Ishikawa (cell line): ENCODE measurements around the gene S100A2.

Source experiments
- CEBPB ChIP-seq: IDR thresholded peaks from 2 replicates; pipeline ENCODE4 v1.6.1; 2012
- CREB1 ChIP-seq: IDR thresholded peaks from 2 replicates; pipeline ENCODE4 v1.6.1; 2012; ENCODE audit warnings: low read depth
- EP300 ChIP-seq: IDR thresholded peaks from 2 replicates; pipeline ENCODE4 v1.6.1; 2012; ENCODE audit warnings: borderline replicate concordance
- FOXM1 ChIP-seq: IDR thresholded peaks from 2 replicates; pipeline ENCODE4 v1.6.1; 2012; ENCODE audit warnings: low read depth, borderline replicate concordance
- RAD21 ChIP-seq: IDR thresholded peaks from 2 replicates; pipeline ENCODE4 v1.6.1; 2012; ENCODE audit warnings: low read depth
- TAF1 ChIP-seq: IDR thresholded peaks from 2 replicates; pipeline ENCODE4 v1.6.1; 2012; ENCODE audit warnings: low read depth, mild to moderate bottlenecking
- TCF12 ChIP-seq: IDR thresholded peaks from 2 replicates; pipeline ENCODE4 v1.6.1; 2012; ENCODE audit warnings: low read depth
- YY1 ChIP-seq: IDR thresholded peaks from 2 replicates; pipeline ENCODE4 v1.6.1; 2012; ENCODE audit warnings: low read depth
- ZBTB7A ChIP-seq: IDR thresholded peaks from 2 replicates; pipeline ENCODE4 v1.6.1; 2012; ENCODE audit warnings: low read depth
- TF ChIP-seq, protein P1 (sequence below): IDR thresholded peaks from 2 replicates; pipeline ENCODE4 v1.6.1; 2012; ENCODE audit warnings: low read depth, mild to moderate bottlenecking
- TF ChIP-seq, protein P2 (sequence below): IDR thresholded peaks from 2 replicates; pipeline ENCODE4 v1.6.1; 2012
- TF ChIP-seq, protein P3 (sequence below): IDR thresholded peaks from 2 replicates; pipeline ENCODE4 v1.6.1; 2012

DNA sequence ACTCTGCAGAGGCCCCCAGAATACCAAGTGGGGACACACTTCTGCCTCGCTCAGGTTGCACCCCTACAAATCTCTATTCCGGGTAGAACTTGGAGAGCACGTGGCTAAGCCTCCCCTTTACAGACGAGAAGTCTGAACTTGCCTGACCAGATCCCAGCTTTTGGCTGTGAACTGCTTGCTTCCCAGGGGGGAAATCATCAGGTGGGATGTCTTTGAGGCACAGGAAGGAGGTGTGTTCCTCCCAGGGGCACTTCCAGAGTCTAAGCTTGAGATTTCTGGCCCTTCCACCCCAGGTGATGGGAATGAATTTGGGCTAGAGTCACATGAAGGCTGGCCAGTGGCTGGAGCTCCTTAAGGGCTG lies 15.3 kb downstream of the S100A2 start:
- TF ChIP-seq CREB1 (no peak), RAD21 (no peak), TCF12 (no peak), CEBPB (no peak), TAF1 (no peak), EP300 (no peak), YY1 (no peak), FOXM1 (no peak), ZBTB7A (no peak)
- TF ChIP-seq, protein P1, sequence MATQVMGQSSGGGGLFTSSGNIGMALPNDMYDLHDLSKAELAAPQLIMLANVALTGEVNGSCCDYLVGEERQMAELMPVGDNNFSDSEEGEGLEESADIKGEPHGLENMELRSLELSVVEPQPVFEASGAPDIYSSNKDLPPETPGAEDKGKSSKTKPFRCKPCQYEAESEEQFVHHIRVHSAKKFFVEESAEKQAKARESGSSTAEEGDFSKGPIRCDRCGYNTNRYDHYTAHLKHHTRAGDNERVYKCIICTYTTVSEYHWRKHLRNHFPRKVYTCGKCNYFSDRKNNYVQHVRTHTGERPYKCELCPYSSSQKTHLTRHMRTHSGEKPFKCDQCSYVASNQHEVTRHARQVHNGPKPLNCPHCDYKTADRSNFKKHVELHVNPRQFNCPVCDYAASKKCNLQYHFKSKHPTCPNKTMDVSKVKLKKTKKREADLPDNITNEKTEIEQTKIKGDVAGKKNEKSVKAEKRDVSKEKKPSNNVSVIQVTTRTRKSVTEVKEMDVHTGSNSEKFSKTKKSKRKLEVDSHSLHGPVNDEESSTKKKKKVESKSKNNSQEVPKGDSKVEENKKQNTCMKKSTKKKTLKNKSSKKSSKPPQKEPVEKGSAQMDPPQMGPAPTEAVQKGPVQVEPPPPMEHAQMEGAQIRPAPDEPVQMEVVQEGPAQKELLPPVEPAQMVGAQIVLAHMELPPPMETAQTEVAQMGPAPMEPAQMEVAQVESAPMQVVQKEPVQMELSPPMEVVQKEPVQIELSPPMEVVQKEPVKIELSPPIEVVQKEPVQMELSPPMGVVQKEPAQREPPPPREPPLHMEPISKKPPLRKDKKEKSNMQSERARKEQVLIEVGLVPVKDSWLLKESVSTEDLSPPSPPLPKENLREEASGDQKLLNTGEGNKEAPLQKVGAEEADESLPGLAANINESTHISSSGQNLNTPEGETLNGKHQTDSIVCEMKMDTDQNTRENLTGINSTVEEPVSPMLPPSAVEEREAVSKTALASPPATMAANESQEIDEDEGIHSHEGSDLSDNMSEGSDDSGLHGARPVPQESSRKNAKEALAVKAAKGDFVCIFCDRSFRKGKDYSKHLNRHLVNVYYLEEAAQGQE, result no peak
- TF ChIP-seq, protein P2, sequence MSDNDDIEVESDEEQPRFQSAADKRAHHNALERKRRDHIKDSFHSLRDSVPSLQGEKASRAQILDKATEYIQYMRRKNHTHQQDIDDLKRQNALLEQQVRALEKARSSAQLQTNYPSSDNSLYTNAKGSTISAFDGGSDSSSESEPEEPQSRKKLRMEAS, result 0 out of 2 replicates have a peak, but pooled peaks have one; percentile 22
- TF ChIP-seq, protein P3, sequence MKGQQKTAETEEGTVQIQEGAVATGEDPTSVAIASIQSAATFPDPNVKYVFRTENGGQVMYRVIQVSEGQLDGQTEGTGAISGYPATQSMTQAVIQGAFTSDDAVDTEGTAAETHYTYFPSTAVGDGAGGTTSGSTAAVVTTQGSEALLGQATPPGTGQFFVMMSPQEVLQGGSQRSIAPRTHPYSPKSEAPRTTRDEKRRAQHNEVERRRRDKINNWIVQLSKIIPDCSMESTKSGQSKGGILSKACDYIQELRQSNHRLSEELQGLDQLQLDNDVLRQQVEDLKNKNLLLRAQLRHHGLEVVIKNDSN, result no peak
